ENCODE measurements around the gene IL10RB. TPM values are rescaled to one million over a fixed set of nuclear protein-coding genes. Genes with fewer than 3 reads are reported as not detected.

Gene IL10RB
- total and polyA plus RNA-seq, 2 of the 8 experiments (the other 6 are each of a cell fraction or from before 2014, with no cell fraction given), result 2.7 to 3.2 TPM

DNA sequence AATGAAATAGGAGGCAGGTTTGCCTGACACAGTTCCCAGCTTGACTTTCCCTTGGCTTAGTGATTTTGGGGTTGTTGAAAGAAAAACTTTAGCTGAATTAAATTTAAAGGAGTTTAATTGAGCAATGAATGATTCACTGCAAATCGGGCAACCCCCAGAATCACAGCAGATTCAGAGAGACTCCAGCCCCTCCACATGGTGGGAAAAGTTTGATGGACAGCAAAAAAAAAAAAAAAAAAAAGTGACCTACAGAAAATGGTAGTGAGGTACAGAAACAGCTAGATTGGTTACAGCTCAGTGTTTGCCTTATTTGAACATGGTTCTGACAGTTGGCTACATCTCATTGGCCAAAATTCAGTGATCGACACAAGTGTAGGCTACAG, 49.0 kb upstream of the IL10RB start (continued):
- no peak for TF ChIP-seq MAFK (IDR thresholded peaks at IDR 0.05; ENCODE audit: low read depth, low read length)

All from H1 (cell line).